Loucy (cell line): Measurements from ENCODE around the gene MAML2.

Experiments
- H2AFZ ChIP-seq: fragments of 200-600 bp; sonication (generic); 2 replicates; pipeline ENCODE4 v1.6.0; 2016; ENCODE audit warnings: antibody characterized with exemption, mild to moderate bottlenecking, low read length, moderate library complexity
- H3F3A ChIP-seq: fragments of 200-600 bp; 2 replicates; pipeline ENCODE4 v1.6.0; 2016; ENCODE audit warnings: antibody characterized with exemption, low read depth, mild to moderate bottlenecking
- H3K27me3 ChIP-seq: fragments of 200-600 bp; sonication (generic); 2 replicates; pipeline ENCODE4 v1.6.1; 2014; ENCODE audit warnings: low read length, mild to moderate bottlenecking; ENCODE audit not compliant: insufficient read depth, poor library complexity, severe bottlenecking
- H3K36me3 ChIP-seq: fragments of 200-600 bp; sonication (generic); 2 replicates; pipeline ENCODE4 v1.6.1; 2016; ENCODE audit warnings: low read length; ENCODE audit not compliant: insufficient read depth
- H3K4me1 ChIP-seq: fragments of 200-600 bp; sonication (generic); 2 replicates; pipeline ENCODE4 v1.5.1; 2014; ENCODE audit warnings: low read length, mild to moderate bottlenecking; ENCODE audit not compliant: insufficient read depth, poor library complexity, severe bottlenecking
- H3K4me2 ChIP-seq: fragments of 200-600 bp; sonication (generic); 2 replicates; pipeline ENCODE4 v1.6.0; 2014; ENCODE audit warnings: antibody characterized with exemption, low read length, low read depth, mild to moderate bottlenecking; ENCODE audit not compliant: poor library complexity, severe bottlenecking
- H3K4me3 ChIP-seq: fragments of 200-600 bp; sonication (generic); 2 replicates; pipeline ENCODE4 v1.5.1; 2014; ENCODE audit warnings: low read length, mild to moderate bottlenecking, mixed read lengths; ENCODE audit not compliant: poor library complexity, severe bottlenecking
- H3K79me2 ChIP-seq: fragments of 200-600 bp; sonication (generic); 2 replicates; pipeline ENCODE4 v1.6.1; 2014; ENCODE audit warnings: low read length; ENCODE audit not compliant: insufficient read depth
- H3K9ac ChIP-seq: fragments of 200-600 bp; sonication (generic); 2 replicates; pipeline ENCODE4 v1.6.0; 2014; ENCODE audit warnings: mild to moderate bottlenecking, low read depth, low read length, moderate library complexity; ENCODE audit not compliant: poor library complexity, severe bottlenecking
- H3K9me2 ChIP-seq: fragments of 200-600 bp; sonication (generic); replicated peaks from 2 replicates; pipeline ENCODE4 v1.6.1; 2016; ENCODE audit warnings: low read depth, low read length, mixed read lengths
- H3K9me3 ChIP-seq: fragments of 200-600 bp; sonication (generic); 2 replicates; pipeline ENCODE4 v1.6.1; 2014; ENCODE audit warnings: mild to moderate bottlenecking, antibody characterized with exemption, low read length, low read depth; ENCODE audit not compliant: insufficient read depth
- H4K20me1 ChIP-seq: fragments of 200-600 bp; sonication (generic); 2 replicates; pipeline ENCODE4 v1.6.0; 2014; ENCODE audit warnings: antibody characterized with exemption, low read length, mild to moderate bottlenecking; ENCODE audit not compliant: insufficient read depth, poor library complexity, severe bottlenecking
- EZH2phosphoT487 ChIP-seq: fragments of 200-600 bp; IDR thresholded peaks from 2 replicates; pipeline ENCODE4 v1.6.1; 2018; ENCODE audit warnings: antibody characterized with exemption, mild to moderate bottlenecking, moderate library complexity, borderline replicate concordance
- TF ChIP-seq, protein P1 (sequence below): fragments of 200-600 bp; sonication (generic); conservative IDR thresholded peaks from 2 replicates; pipeline ENCODE4 v1.5.1; 2014; ENCODE audit warnings: mild to moderate bottlenecking, antibody characterized with exemption, low read length

The MAML2 gene

DNA sequence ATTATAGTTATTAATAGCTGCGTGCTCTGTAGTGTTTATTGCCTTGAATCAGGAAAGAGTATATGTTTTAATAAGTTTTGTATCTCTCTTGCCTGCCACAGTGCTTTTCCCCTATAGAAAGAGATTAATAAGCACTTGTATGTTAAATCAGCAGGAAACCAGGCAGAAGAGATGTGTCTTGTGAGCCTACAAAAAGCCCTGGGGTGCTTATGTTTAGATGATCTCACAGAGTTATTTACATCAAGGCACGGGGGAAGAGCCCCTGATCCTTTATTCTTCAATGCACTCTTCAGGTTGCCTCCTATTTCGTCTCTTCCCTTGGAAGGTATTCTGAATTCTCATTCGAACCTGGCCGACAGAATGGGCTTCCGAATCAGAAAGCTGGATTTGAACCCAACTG is 183.0 kb downstream of the MAML2 start:
- Histone ChIP-seq H3K4me1 (peaks cover 19% of the 10 kb centered on the region), H3K4me2 (no peak overlapping the region)
- TF ChIP-seq, protein P1, sequence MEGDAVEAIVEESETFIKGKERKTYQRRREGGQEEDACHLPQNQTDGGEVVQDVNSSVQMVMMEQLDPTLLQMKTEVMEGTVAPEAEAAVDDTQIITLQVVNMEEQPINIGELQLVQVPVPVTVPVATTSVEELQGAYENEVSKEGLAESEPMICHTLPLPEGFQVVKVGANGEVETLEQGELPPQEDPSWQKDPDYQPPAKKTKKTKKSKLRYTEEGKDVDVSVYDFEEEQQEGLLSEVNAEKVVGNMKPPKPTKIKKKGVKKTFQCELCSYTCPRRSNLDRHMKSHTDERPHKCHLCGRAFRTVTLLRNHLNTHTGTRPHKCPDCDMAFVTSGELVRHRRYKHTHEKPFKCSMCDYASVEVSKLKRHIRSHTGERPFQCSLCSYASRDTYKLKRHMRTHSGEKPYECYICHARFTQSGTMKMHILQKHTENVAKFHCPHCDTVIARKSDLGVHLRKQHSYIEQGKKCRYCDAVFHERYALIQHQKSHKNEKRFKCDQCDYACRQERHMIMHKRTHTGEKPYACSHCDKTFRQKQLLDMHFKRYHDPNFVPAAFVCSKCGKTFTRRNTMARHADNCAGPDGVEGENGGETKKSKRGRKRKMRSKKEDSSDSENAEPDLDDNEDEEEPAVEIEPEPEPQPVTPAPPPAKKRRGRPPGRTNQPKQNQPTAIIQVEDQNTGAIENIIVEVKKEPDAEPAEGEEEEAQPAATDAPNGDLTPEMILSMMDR, result no peak
- TF ChIP-seq EZH2phosphoT487, result no peak

DNA sequence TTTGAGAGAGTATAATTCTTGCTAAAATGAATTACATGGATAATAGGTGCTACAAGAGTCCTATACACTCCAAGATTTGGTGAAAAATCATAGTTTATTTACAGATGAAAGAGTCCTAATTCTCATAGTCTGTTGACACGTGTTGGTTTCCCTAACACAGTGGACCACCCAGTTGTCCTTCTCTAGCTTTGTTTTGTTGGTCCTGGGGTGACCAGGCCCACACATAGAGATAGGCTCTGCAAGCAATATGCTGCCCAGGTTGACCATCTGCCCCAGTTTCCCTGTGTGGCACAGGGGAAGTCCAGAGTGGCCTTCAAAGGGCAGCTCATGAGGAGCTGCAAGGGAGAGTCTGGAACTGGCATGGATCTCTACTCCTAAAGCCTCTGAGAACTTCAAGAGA is 184.9 kb downstream of the MAML2 start:
- no peaks in the 10 kb centered on the region for H3K79me2 ChIP-seq
- no peak overlapping the region for H3K4me2 ChIP-seq
- H3F3A ChIP-seq, result no peaks in the 10 kb centered on the region
- no peak for TF ChIP-seq EZH2phosphoT487
- TF ChIP-seq, protein P1, result no peak
- H3K9me2 ChIP-seq, result no peaks in the 10 kb centered on the region
- H3K4me1 ChIP-seq, result peaks cover 19% of the 10 kb centered on the region
- H3K4me3 ChIP-seq, result no peak overlapping the region
- no peaks in the 10 kb centered on the region for H3K27me3 ChIP-seq
- no peak overlapping the region for H3K9ac ChIP-seq
- no peak overlapping the region for H2AFZ ChIP-seq
- no peaks in the 10 kb centered on the region for H3K36me3 ChIP-seq
- H3K9me3 ChIP-seq, result no peaks in the 10 kb centered on the region
- no peaks in the 10 kb centered on the region for H4K20me1 ChIP-seq

More for the DNA sequence above, 183.0 kb downstream of the MAML2 start:
- H3K9me2 ChIP-seq, result no peaks in the 10 kb centered on the region
- H3K9ac ChIP-seq, result no peak overlapping the region
- no peak overlapping the region for H2AFZ ChIP-seq
- H3K36me3 ChIP-seq, result no peaks in the 10 kb centered on the region
- H3K79me2 ChIP-seq, result no peaks in the 10 kb centered on the region
- H3F3A ChIP-seq, result no peaks in the 10 kb centered on the region
- H3K4me3 ChIP-seq, result no peak overlapping the region
- no peaks in the 10 kb centered on the region for H3K9me3 ChIP-seq
- H4K20me1 ChIP-seq, result no peaks in the 10 kb centered on the region
- H3K27me3 ChIP-seq, result no peaks in the 10 kb centered on the region

DNA sequence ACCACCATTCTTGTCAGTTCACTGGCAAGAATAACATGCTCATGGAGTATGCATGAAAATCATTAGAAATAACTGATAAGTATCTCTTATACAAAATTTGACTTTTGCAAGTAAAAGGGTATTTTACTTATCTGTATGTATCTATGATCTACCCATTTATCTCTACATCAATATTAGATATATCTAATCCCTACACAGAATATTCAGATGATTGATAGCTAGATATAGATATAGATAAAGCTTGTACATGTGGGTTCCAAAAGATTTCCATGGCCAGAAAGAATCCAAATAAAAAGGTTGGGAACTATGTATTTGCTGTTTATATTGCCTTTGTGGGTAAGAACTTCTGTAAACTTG is 185.5 kb downstream of the MAML2 start:
- Histone ChIP-seq H3K36me3 (no peaks in the 10 kb centered on the region), H3K9me2 (no peaks in the 10 kb centered on the region), H4K20me1 (no peaks in the 10 kb centered on the region), H3K27me3 (no peaks in the 10 kb centered on the region), H3K9ac (no peak overlapping the region), H3K9me3 (no peaks in the 10 kb centered on the region), H3K4me2 (no peak overlapping the region), H3K4me3 (no peak overlapping the region), H3F3A (no peaks in the 10 kb centered on the region), H3K79me2 (no peaks in the 10 kb centered on the region), H3K4me1 (peaks cover 19% of the 10 kb centered on the region), H2AFZ (no peak overlapping the region)
- TF ChIP-seq EZH2phosphoT487, result no peak
- TF ChIP-seq, protein P1, result no peak
